ENCODE measurements around the gene RHOU. TPM values are rescaled to one million over a fixed set of nuclear protein-coding genes. Genes with fewer than 3 reads are reported as not detected.

The RHOU gene
- total RNA-seq, 4 donors from 2014 or later = 5.5 to 8.9 (median 6.1) TPM

DNA sequence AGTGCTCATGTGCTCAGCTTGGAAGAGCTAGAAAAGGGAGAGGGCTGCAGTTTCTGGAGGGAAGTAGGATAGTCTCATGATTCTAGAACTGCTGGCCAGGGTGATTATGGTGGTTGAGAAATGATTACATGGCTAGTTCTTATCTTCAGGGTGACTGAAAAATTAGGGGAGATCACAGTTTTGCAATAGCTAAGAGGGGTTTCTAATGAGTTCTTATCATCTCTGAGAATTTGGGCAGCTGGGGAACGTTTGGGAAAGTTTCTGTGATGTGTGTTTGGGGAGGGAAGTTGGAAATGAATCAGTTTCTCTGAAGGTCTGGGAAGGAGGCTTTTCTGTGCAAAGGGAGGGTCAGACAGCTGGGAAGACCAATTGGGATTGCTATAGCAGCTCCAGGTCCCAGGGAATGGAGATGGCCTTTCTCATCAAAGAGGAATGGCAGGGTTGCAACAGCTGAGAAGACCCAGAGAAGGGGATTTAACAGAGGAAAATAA is 7.6 kb upstream of the RHOU start:
- Histone ChIP-seq H3K36me3 (no peaks in the 10 kb centered on the region), H3K27ac (no peak overlapping the region), H3K4me3 (no peak overlapping the region), H3K9me3 (no peaks in the 10 kb centered on the region), H3K27me3 (peaks cover 3% of the 10 kb centered on the region), H3K4me1 (no peaks in the 10 kb centered on the region)
- no peak for TF ChIP-seq CTCF (IDR thresholded peaks at IDR 0.05)
- WGBS = 26% methylated on average over 1 of the region's 1 CpG
- no peak for DNase-seq (ENCODE audit: low spot score in 2 of 2)

DNA sequence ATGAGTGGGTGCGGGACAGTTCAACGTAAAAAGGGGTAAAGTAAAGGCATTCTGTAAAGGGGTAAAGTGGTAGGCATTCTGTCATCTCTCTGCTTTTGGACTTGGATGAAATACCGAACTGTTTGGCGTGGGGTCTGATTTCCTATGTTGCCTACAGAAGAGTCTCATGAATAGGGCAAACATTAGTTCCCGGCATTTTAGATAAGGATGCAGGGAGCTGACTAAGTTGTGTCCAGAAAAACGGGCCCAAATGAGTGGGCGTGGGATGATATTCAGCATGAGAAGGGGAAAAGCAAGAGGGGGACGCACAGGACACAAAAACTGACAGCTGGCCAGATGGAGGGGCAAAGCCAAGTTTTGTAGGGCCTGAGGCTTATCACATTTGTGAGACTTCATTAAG is 2.9 kb upstream of the RHOU start:
- 90% methylated on average over 8 of the region's 8 CpGs for WGBS
- Histone ChIP-seq H3K4me3 (no peak overlapping the region), H3K9me3 (no peaks in the 10 kb centered on the region), H3K27me3 (peaks cover 3% of the 10 kb centered on the region), H3K4me1 (peaks cover 14% of the 10 kb centered on the region), H3K36me3 (no peaks in the 10 kb centered on the region), H3K27ac (no peak overlapping the region)
- no peak for DNase-seq (ENCODE audit: low spot score in 2 of 2)
- no peak for TF ChIP-seq CTCF (IDR thresholded peaks at IDR 0.05)
- no peak for TF ChIP-seq EP300 (IDR thresholded peaks at IDR 0.05)
- no peak for TF ChIP-seq POLR2A (IDR thresholded peaks at IDR 0.05)
- TF ChIP-seq POLR2AphosphoS5 (IDR thresholded peaks at IDR 0.05) = no peak

GRCh38 chr1:228733576-228733975 is 1.7 kb upstream of the RHOU start:
- WGBS = 95% methylated on average over 4 of the region's 4 CpGs
- H3K36me3 ChIP-seq = no peaks in the 10 kb centered on the region
- H3K27ac ChIP-seq = no peak overlapping the region
- H3K9me3 ChIP-seq = no peaks in the 10 kb centered on the region
- no peak for DNase-seq (ENCODE audit: low spot score in 2 of 2)
- H3K27me3 ChIP-seq = peaks cover 3% of the 10 kb centered on the region
- H3K4me1 ChIP-seq = peaks cover 23% of the 10 kb centered on the region
- no peak for TF ChIP-seq CTCF (IDR thresholded peaks at IDR 0.05)
- no peak for TF ChIP-seq EP300 (IDR thresholded peaks at IDR 0.05)
- no peak for TF ChIP-seq POLR2A (IDR thresholded peaks at IDR 0.05)
- TF ChIP-seq POLR2AphosphoS5 (IDR thresholded peaks at IDR 0.05) = no peak
- H3K4me3 ChIP-seq = no peak overlapping the region

DNA sequence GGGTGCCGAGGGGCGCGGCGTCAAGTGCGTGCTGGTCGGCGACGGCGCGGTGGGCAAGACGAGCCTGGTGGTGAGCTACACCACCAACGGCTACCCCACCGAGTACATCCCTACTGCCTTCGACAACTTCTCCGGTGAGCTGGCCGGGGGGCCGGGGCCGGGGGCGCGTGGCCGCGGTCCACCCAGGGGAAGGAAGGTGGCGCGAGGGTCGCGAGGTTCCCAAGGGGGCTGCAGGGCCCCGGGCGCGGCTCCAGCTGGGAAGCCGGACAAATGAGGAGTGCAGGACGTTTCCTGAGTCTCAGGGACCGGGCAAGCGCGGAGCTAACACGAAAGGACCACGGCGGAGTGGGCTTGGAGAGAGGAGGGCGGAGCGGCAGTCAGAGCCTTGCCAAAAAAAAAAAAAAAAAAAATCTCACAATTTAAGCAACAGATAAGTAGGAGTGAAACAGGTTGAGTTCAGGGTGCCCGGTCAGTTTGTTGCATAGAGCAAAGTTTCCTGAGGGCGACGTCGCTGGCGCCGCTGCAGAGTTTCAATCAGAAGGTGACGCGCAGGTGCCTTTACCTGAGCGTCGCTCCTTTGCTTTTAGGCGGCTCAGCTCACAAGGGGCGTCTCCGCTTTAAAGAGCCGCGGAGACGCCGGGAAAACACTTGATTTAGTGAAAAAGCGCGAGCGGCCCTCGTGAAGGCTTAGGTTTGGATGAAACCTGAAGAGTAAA is 750 bp downstream of the RHOU start:
- no peaks in the 10 kb centered on the region for H3K27me3 ChIP-seq
- TF ChIP-seq EP300 (IDR thresholded peaks at IDR 0.05) (no peak), POLR2AphosphoS5 (IDR thresholded peaks at IDR 0.05) (no peak), CTCF (IDR thresholded peaks at IDR 0.05) (no peak)
- H3K9me3 ChIP-seq = no peaks in the 10 kb centered on the region
- peak overlapping the region; percentile 80 for H3K4me3 ChIP-seq
- 5% methylated on average over 49 of the region's 60 CpGs for WGBS
- peaks cover 39% of the 10 kb centered on the region for H3K4me1 ChIP-seq
- no peaks in the 10 kb centered on the region for H3K36me3 ChIP-seq
- peak in 1 of 2 donors; percentile 73 for DNase-seq (ENCODE audit: low spot score in 2 of 2)
- peak overlapping the region; percentile 87 for H3K27ac ChIP-seq

GRCh38 chr1:228736844-228737445 is 1.7 kb downstream of the RHOU start:
- no peak for DNase-seq (ENCODE audit: low spot score in 2 of 2)
- WGBS = 55% methylated on average over 5 of the region's 5 CpGs
- peaks cover 42% of the 10 kb centered on the region for H3K4me1 ChIP-seq
- no peaks in the 10 kb centered on the region for H3K36me3 ChIP-seq
- no peaks in the 10 kb centered on the region for H3K27me3 ChIP-seq
- peak overlapping the region; percentile 87 for H3K27ac ChIP-seq
- TF ChIP-seq EP300 (IDR thresholded peaks at IDR 0.05) (no peak), POLR2A (IDR thresholded peaks at IDR 0.05) (no peak), POLR2AphosphoS5 (IDR thresholded peaks at IDR 0.05) (no peak), CTCF (IDR thresholded peaks at IDR 0.05) (no peak)
- peak overlapping the region; percentile 80 for H3K4me3 ChIP-seq
- H3K9me3 ChIP-seq = no peaks in the 10 kb centered on the region
